K562 (cell line): ENCODE results near the gene MMP24. TPM values are rescaled to one million over a fixed set of nuclear protein-coding genes. Genes with fewer than 3 reads are reported as not detected.

Experiments used
- ATAC-seq: fragments of 200-7000 bp; cut with Tn5 transposase; 3 replicates; pipeline ENCODE4 v1.9.1; 2020; ENCODE audit warnings: moderate library complexity
- BruUV-seq: library from RNA; stranded (reverse); fragments of 400-500 nt; replicated peaks from 2 replicates; lab custom pipeline; 2021; lab: Mats Ljungman, UMichigan
- CTCF ChIA-PET: fragments of 300-600 bp; formaldehyde crosslinking; extraction: SDS; loops from one replicate; lab custom pipeline; 2021; ENCODE audit warnings: low intra/inter-chr PET ratio; lab: Yijun Ruan, JAX
- POLR2A ChIA-PET: fragments of 300-600, 350-650 bp; sonication (Branson Sonifier 250); formaldehyde crosslinking; extraction: SDS; loops from one replicate; lab custom pipeline; 2021; ENCODE audit warnings: antibody characterized with exemption, inconsistent platforms; lab: Yijun Ruan, JAX
- DNase-seq, 4 experiments: peaks; one replicate each; pipeline versions ENCODE4 v3.0.0 to v3.0.0-alpha.2; 2011 to 2018; ENCODE audit warnings: low spot score in 3 of 4, mixed read lengths in 3 of 4; ENCODE audit errors: extremely low read depth in 1 of 4
- FAIRE-seq: peaks from 2 replicates; lab custom pipeline; 2011; peaks lifted over from hg19 to GRCh38; lab: Jason Lieb, UNC
- H2AFZ ChIP-seq: 2 replicates; pipeline ENCODE4 v1.6.0; 2011; ENCODE audit warnings: low read depth, low read length, control low read depth, inconsistent platforms
- H3K27ac ChIP-seq: fragments of 200-600 bp; 3 replicates; pipeline ENCODE4 v1.8.0; 2011; ENCODE audit warnings: low read depth, mild to moderate bottlenecking, control low read depth, inconsistent platforms, low read length, moderate library complexity, mixed read lengths; ENCODE audit errors: extremely low read depth
- H3K27me3 ChIP-seq, 2 experiments: fragments of 300-600 bp in 1 of 2; 2 replicates in 1 of 2; 3 replicates in 1 of 2; pipeline versions ENCODE4 v1.6.0 to v1.8.0; 2011; ENCODE audit warnings: inconsistent platforms in 2 of 2, low read length in 2 of 2, mild to moderate bottlenecking in 1 of 2, mixed read lengths in 1 of 2, moderate library complexity in 1 of 2; ENCODE audit not compliant: control insufficient read depth in 2 of 2, insufficient read depth in 2 of 2
- H3K36me3 ChIP-seq: fragments of 300-600 bp; 3 replicates; pipeline ENCODE4 v1.8.0; 2011; ENCODE audit warnings: mild to moderate bottlenecking, low read length, inconsistent platforms; ENCODE audit not compliant: control insufficient read depth, insufficient read depth
- H3K4me1 ChIP-seq, 2 experiments: fragments of 200-600 bp in 1 of 2; replicated peaks in 1 of 2; 2 replicates in 1 of 2; 3 replicates in 1 of 2; pipeline versions ENCODE4 v1.5.1 to v1.8.0; 2011; ENCODE audit warnings: inconsistent platforms in 2 of 2, low read length in 2 of 2, mild to moderate bottlenecking in 1 of 2, mixed read lengths in 1 of 2, moderate library complexity in 1 of 2; ENCODE audit not compliant: control insufficient read depth in 2 of 2, insufficient read depth in 2 of 2
- H3K4me2 ChIP-seq: 2 replicates; pipeline ENCODE4 v1.6.1; 2011; ENCODE audit warnings: low read length, control low read depth, inconsistent platforms, mixed read lengths; ENCODE audit not compliant: insufficient read depth
- H3K4me3 ChIP-seq: fragments of 200-600 bp; sonication (generic), shearing (Covaris generic); 2 replicates; pipeline ENCODE4 v1.5.1; 2016; ENCODE audit warnings: control low read depth, inconsistent platforms
- H3K79me2 ChIP-seq: fragments of 200-600 bp; 3 replicates; pipeline ENCODE4 v1.8.0; 2011; ENCODE audit warnings: low read length, inconsistent platforms; ENCODE audit not compliant: control insufficient read depth, insufficient read depth
- H3K9ac ChIP-seq, 2 experiments: 2 replicates each; pipeline versions ENCODE4 v1.6.0 to v1.6.1; 2011; ENCODE audit warnings: low read depth in 2 of 2, low read length in 2 of 2, control low read depth in 1 of 2, inconsistent platforms in 1 of 2, mild to moderate bottlenecking in 1 of 2, mixed read lengths in 1 of 2; ENCODE audit not compliant: insufficient read depth in 1 of 2
- H3K9me1 ChIP-seq: one replicate; pipeline ENCODE4 v1.6.0; 2011; ENCODE audit warnings: inconsistent platforms, mild to moderate bottlenecking, low read length, moderate library complexity; ENCODE audit not compliant: control insufficient read depth, insufficient read depth
- H3K9me3 ChIP-seq: replicated peaks from 2 replicates; pipeline ENCODE4 v1.5.1; 2011; ENCODE audit warnings: low read depth, low read length, inconsistent platforms; ENCODE audit not compliant: control insufficient read depth, insufficient read depth
- H4K20me1 ChIP-seq: replicated peaks from 2 replicates; pipeline ENCODE4 v1.6.1; 2011; ENCODE audit warnings: low read length, inconsistent platforms, mixed read lengths; ENCODE audit not compliant: control insufficient read depth, insufficient read depth
- CBFA2T3 ChIP-seq: fragments of 450-650 bp; IDR thresholded peaks from 2 replicates; pipeline ENCODE4 v1.6.1; 2017
- CCNT2 ChIP-seq: IDR thresholded peaks from 2 replicates; pipeline ENCODE4 v1.6.1; 2011; ENCODE audit warnings: borderline replicate concordance, low read depth, mild to moderate bottlenecking, moderate library complexity, mixed read lengths, low read length; ENCODE audit not compliant: insufficient read length; ENCODE audit errors: extremely low read depth
- ETV1 ChIP-seq: fragments of 450-650 bp; conservative IDR thresholded peaks from 2 replicates; pipeline ENCODE4 v1.6.1; 2016; ENCODE audit warnings: missing genetic modification characterization, control low read depth, low read depth, missing compliant biosample characterization
- GTF2A2 ChIP-seq: IDR thresholded peaks from 2 replicates; pipeline ENCODE4 v1.6.1; 2016; ENCODE audit warnings: mild to moderate bottlenecking, missing genetic modification characterization, missing compliant biosample characterization
- PHF8 ChIP-seq: fragments of 200-600 bp; sonication (generic); IDR thresholded peaks from 2 replicates; pipeline ENCODE4 v1.6.1; 2012; ENCODE audit warnings: mixed run types, mild to moderate bottlenecking, inconsistent platforms, low read length, moderate library complexity, borderline replicate concordance
- RBM39 ChIP-seq: fragments of 200-400 bp; formaldehyde crosslinking; optimal IDR thresholded peaks from 2 replicates; pipeline ENCODE3; 2018; ENCODE audit warnings: low read depth, low read length
- TAF1 ChIP-seq: IDR thresholded peaks from 2 replicates; pipeline ENCODE4 v1.6.1; 2011; ENCODE audit warnings: mild to moderate bottlenecking, low read length, moderate library complexity; ENCODE audit not compliant: insufficient read depth, control insufficient read depth, severe bottlenecking; ENCODE audit errors: extremely low read depth
- THRAP3 ChIP-seq: fragments of 450-650 bp; IDR thresholded peaks from 2 replicates; pipeline ENCODE4 v1.6.1; 2016; ENCODE audit warnings: mild to moderate bottlenecking, inconsistent platforms, borderline replicate concordance
- YBX1 ChIP-seq: fragments of 450-650 bp; IDR thresholded peaks from 2 replicates; pipeline ENCODE4 v1.7.1; 2016; ENCODE audit warnings: mild to moderate bottlenecking
- ZNF384 ChIP-seq: IDR thresholded peaks from 2 replicates; pipeline ENCODE4 v1.6.1; 2012; ENCODE audit warnings: low read depth, low read length, improper control_type of control experiment
- ZNF445 ChIP-seq: fragments of 250-450 bp; sonication (Bioruptor Pico); IDR thresholded peaks from 2 replicates; pipeline ENCODE4 v1.4.0; 2020; ENCODE audit warnings: low read depth, mild to moderate bottlenecking, moderate library complexity
- WGBS: fragments of 100-300 bp; shearing (Covaris generic); methylation state at CpG from one replicate; pipeline ENCODE4 v1.1.6; 2016; ENCODE audit warnings: low coverage, mixed read lengths; ENCODE audit not compliant: insufficient coverage; ENCODE audit errors: missing lambda C conversion rate; 5-methylcytosine and 5-hydroxymethylcytosine counted together
- in situ Hi-C: fragments of 300-500 bp; cut with MboI; formaldehyde crosslinking; loops from 4 replicates; pipeline ENCODE4 v1.15.0; 2018; ENCODE audit warnings: inconsistent platforms, mixed read lengths
- intact Hi-C: fragments of 100-400 bp; cut with micrococcal nuclease; formaldehyde crosslinking; loops from 2 replicates; pipeline ENCODE4 v1.14.2; 2022
- polyA plus RNA-seq, 8 experiments: library from polyadenylated mRNA; depleted of rRNA in 4 of 8; stranded (reverse) in 5 of 8; unstranded in 3 of 8; fragments of >200 nt; fragmentation: Nextera tagmentation in 2 of 8; fragmentation: Illumina TruSeq in 1 of 8; extraction: Ambion mirVana in 2 of 8; extraction: Trizol in 1 of 8; gene quantifications; 2 replicates each; pipeline versions ENCODE4 v1.2.1 to v1.2.3, GENCODE V29; 2011 to 2014; ENCODE audit warnings: inconsistent platforms in 1 of 8, missing spikeins in 1 of 8
- total RNA-seq, 7 experiments: library from RNA; depleted of rRNA in 6 of 7; stranded (reverse); fragments of >200 nt in 6 of 7; fragmentation: Illumina TruSeq in 2 of 7; extraction: Trizol in 2 of 7; gene quantifications; 2 replicates each; pipeline versions ENCODE4 v1.2.1 to v1.2.3, GENCODE V29; 2011 to 2021; ENCODE audit warnings: low replicate concordance in 1 of 7
- TF ChIP-seq, protein P1 (sequence below): IDR thresholded peaks from 3 replicates; pipeline ENCODE4 v1.6.1; 2011; ENCODE audit warnings: borderline replicate concordance, mild to moderate bottlenecking; ENCODE audit not compliant: insufficient read length, insufficient read depth
- TF ChIP-seq, protein P2 (sequence below): fragments of 450-650 bp; IDR thresholded peaks from 2 replicates; pipeline ENCODE4 v1.6.1; 2017; ENCODE audit warnings: mild to moderate bottlenecking, moderate library complexity
- TF ChIP-seq, protein P3 (sequence below): fragments of 250-450 bp; sonication (Bioruptor Pico); IDR thresholded peaks from 2 replicates; pipeline ENCODE4 v1.5.0; 2021; ENCODE audit warnings: mild to moderate bottlenecking, borderline replicate concordance

Gene MMP24
- total and polyA plus RNA-seq, 9 of the 15 experiments (the other 6 are each of a cell fraction or from before 2014, with no cell fraction given): 0.03 to 0.07 (median 0.03) TPM; not detected in 6

DNA sequence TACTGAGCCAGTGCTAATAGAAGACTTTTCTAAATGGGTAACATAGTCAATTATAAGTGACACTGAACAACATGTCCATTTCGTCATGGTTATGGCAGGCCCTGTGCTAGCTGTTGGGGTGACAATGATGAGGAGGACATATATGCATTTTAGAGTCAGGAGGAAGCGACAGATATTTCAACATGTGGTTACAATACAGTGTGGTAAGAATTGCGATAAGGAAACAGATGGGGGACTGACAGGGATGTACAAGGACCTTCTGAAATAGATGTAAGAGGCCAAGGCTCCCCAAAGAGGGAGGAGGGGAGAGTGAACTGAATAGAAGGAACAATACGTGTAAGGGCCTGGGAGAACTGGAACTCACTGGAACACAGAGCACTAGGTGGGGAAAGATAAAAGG lies 11.7 kb downstream of the MMP24 start (continued):
- TF ChIP-seq TAF1: no peak
- no peak for TF ChIP-seq THRAP3
- TF ChIP-seq CBFA2T3: peak; percentile 36; the same call in 1 of the 2 replicates
- TF ChIP-seq, protein P1, sequence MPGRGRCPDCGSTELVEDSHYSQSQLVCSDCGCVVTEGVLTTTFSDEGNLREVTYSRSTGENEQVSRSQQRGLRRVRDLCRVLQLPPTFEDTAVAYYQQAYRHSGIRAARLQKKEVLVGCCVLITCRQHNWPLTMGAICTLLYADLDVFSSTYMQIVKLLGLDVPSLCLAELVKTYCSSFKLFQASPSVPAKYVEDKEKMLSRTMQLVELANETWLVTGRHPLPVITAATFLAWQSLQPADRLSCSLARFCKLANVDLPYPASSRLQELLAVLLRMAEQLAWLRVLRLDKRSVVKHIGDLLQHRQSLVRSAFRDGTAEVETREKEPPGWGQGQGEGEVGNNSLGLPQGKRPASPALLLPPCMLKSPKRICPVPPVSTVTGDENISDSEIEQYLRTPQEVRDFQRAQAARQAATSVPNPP: no peak
- no peak for TF ChIP-seq RBM39
- TF ChIP-seq ZNF445 (CRISPR knock-in tag): no peak
- TF ChIP-seq ZNF384: no peak
- TF ChIP-seq, protein P2, sequence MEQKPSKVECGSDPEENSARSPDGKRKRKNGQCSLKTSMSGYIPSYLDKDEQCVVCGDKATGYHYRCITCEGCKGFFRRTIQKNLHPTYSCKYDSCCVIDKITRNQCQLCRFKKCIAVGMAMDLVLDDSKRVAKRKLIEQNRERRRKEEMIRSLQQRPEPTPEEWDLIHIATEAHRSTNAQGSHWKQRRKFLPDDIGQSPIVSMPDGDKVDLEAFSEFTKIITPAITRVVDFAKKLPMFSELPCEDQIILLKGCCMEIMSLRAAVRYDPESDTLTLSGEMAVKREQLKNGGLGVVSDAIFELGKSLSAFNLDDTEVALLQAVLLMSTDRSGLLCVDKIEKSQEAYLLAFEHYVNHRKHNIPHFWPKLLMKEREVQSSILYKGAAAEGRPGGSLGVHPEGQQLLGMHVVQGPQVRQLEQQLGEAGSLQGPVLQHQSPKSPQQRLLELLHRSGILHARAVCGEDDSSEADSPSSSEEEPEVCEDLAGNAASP: no peak

DNA sequence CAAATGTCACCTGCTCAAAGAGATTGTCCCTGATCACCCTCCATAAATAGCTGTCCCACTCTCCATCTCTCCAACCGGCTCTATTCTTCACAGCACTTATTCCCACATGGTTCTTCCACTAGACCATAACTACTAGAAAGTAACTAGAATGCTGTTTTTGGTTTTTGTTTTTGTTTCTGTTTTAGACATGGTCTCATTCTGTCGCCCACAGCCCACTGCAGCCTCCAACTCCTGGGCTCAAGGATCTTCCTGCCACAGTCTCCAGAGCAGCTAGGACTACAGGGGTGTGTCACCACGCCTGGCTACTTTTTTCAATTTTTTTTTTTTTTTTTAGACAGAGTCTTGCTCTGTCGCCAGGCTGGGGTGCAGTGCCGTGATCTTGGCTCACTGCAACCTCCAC lies 12.2 kb downstream of the MMP24 start:
- Histone ChIP-seq H3K27me3 (peaks cover 23 to 63% of the 10 kb centered on the region in 2 experiments), H3K27ac (no peak overlapping the region), H3K4me2 (no peak overlapping the region), H3K9ac (no peak overlapping the region), H3K36me3 (no peaks in the 10 kb centered on the region), H2AFZ (no peak overlapping the region), H3K4me1 (no peaks in the 10 kb centered on the region; a peak in 1 of 5 replicates), H4K20me1 (peaks cover 8% of the 10 kb centered on the region; the same call in 1 of the 2 replicates), H3K4me3 (no peak overlapping the region), H3K79me2 (no peaks in the 10 kb centered on the region), H3K9me3 (no peaks in the 10 kb centered on the region), H3K9me1 (no peaks in the 10 kb centered on the region)
- intact Hi-C loops: no loop called here
- BruUV-seq: no TSS peak
- POLR2A ChIA-PET: no interaction called here
- FAIRE-seq: no peak
- CTCF ChIA-PET: interaction anchor here (0.7 kb wide), 1 partner anchor 11 kb away, joined by 4 read pairs; no protein-coding TSS in a partner anchor
- ATAC-seq: no peak
- no peak for DNase-seq
- 4% methylated on average over 4 of the region's 5 CpGs for WGBS
- in situ Hi-C loops: no loop called here
- TF ChIP-seq, protein P3, sequence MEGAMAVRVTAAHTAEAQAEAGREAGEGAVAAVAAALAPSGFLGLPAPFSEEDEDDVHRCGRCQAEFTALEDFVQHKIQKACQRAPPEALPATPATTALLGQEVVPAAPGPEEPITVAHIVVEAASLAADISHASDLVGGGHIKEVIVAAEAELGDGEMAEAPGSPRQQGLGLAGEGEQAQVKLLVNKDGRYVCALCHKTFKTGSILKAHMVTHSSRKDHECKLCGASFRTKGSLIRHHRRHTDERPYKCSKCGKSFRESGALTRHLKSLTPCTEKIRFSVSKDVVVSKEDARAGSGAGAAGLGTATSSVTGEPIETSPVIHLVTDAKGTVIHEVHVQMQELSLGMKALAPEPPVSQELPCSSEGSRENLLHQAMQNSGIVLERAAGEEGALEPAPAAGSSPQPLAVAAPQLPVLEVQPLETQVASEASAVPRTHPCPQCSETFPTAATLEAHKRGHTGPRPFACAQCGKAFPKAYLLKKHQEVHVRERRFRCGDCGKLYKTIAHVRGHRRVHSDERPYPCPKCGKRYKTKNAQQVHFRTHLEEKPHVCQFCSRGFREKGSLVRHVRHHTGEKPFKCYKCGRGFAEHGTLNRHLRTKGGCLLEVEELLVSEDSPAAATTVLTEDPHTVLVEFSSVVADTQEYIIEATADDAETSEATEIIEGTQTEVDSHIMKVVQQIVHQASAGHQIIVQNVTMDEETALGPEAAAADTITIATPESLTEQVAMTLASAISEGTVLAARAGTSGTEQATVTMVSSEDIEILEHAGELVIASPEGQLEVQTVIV (CRISPR knock-in tag): no peak
- no peak for TF ChIP-seq ETV1
- TF ChIP-seq YBX1: no peak
- no peak for TF ChIP-seq CCNT2
- TF ChIP-seq TAF1: no peak
- TF ChIP-seq PHF8: no peak
- TF ChIP-seq GTF2A2: no peak
